ENCODE data around the gene SPDYA. TPM values are rescaled to one million over a fixed set of nuclear protein-coding genes. Genes with fewer than 3 reads are reported as not detected.

Gene SPDYA
- total RNA-seq, 1 experiment from 2014 or later: 0.69 TPM

DNA sequence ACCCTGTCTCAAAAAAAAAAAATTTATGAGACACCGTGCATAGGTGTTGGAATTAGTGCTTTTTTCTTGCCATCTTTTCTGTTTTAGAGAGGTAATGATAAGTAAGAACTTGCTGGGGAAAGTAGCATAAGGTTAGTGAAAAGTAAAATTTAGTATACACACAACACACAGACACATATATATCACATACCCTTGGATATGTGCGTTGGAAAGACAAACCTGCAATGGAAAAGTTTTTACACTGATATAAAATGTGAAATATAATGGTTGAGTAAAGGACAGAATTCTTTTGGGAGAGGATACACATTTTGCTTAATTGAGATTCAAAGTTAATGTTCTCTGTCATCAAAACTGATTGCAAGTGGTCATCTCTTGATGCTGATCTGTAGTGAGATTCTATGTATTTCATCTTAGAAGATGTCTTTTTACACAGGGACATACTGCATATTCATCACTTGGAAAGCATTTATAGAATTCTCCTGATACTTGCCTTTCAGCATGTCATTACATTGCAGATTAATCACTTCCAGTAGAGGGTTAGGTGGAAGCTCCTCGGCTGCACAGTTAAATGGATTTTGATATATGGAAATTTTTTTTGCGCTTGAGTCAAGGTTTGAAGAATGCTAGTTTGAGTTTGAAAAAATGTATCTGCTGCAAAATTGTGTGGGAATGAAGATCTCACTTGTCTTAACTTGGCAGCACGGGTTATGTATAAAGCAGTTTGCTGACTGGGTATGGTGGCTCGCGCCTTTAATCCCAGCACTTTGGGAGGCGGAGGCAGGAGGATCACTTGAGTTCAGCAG, 45.5 kb upstream of the SPDYA start:
- Histone ChIP-seq H3K36me3 (ENCODE audit: low read depth, low read length) (peaks cover 7% of the 10 kb centered on the region), H3K9ac (ENCODE audit: low read length) (no peak overlapping the region)
- BruUV-seq (replicated peaks): no TSS peak

DNA sequence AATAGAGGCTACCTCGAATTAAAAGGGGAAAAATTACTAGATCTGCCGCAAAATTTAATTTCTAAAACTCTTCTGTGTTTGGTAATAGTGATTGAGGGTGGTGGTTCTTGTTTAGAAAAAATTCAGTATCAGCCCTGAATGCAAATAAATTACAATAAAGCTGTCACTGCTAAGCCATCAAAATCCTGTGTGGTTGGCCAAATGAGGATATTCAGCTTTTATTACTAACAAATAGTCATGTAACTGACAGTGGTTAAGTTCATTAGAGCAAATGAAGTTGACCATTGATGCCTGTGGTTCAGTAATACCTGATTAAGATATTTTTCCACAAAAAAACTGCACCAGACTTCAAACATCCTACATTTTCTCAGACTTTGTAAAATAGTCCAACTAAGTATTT, 44.6 kb upstream of the SPDYA start:
- intact Hi-C loops (cut with micrococcal nuclease): no loop called here
- no peaks in the 10 kb centered on the region for H3K4me1 ChIP-seq (ENCODE audit: insufficient read depth, low read length)
- no peaks in the 10 kb centered on the region for H3K9me3 ChIP-seq (ENCODE audit: low read length)
- POLR2A ChIA-PET (ENCODE audit: unreplicated experiment): no interaction called here
- TF ChIP-seq, protein P1, sequence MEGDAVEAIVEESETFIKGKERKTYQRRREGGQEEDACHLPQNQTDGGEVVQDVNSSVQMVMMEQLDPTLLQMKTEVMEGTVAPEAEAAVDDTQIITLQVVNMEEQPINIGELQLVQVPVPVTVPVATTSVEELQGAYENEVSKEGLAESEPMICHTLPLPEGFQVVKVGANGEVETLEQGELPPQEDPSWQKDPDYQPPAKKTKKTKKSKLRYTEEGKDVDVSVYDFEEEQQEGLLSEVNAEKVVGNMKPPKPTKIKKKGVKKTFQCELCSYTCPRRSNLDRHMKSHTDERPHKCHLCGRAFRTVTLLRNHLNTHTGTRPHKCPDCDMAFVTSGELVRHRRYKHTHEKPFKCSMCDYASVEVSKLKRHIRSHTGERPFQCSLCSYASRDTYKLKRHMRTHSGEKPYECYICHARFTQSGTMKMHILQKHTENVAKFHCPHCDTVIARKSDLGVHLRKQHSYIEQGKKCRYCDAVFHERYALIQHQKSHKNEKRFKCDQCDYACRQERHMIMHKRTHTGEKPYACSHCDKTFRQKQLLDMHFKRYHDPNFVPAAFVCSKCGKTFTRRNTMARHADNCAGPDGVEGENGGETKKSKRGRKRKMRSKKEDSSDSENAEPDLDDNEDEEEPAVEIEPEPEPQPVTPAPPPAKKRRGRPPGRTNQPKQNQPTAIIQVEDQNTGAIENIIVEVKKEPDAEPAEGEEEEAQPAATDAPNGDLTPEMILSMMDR (conservative IDR thresholded peaks at IDR 0.05; ENCODE audit: low read depth, low read length): no peak
- TF ChIP-seq EZH2phosphoT487 (IDR thresholded peaks at IDR 0.05; ENCODE audit: borderline replicate concordance, low read length) (no peak), EZH2 (IDR thresholded peaks at IDR 0.05; ENCODE audit: low read length, unreplicated experiment) (no peak)
- no peak overlapping the region for H3K9ac ChIP-seq (ENCODE audit: low read length)
- peaks cover under 1% of the 10 kb centered on the region; the same call in 1 of the 2 replicates for H3K36me3 ChIP-seq (ENCODE audit: low read depth, low read length)
- H3F3A ChIP-seq (ENCODE audit: low read length, unreplicated experiment): no peaks in the 10 kb centered on the region
- peaks cover 100% of the 10 kb centered on the region for H3K79me2 ChIP-seq (ENCODE audit: low read length)
- BruUV-seq (replicated peaks): no TSS peak
- no peak overlapping the region for H2AFZ ChIP-seq (ENCODE audit: low read length)
- no peak overlapping the region for H3K4me2 ChIP-seq (ENCODE audit: low read length)
- DNase-seq (no peak), ATAC-seq (no peak)
- H3K27me3 ChIP-seq (ENCODE audit: low read length): no peaks in the 10 kb centered on the region
- CTCF ChIA-PET: no interaction called here
- H4K20me1 ChIP-seq (ENCODE audit: low read length): peaks cover 85% of the 10 kb centered on the region
- no peaks in the 10 kb centered on the region for H3K9me2 ChIP-seq (replicated peaks; ENCODE audit: low read length)
- no peak overlapping the region for H3K27ac ChIP-seq (ENCODE audit: low read length)
- no peak overlapping the region for H3K4me3 ChIP-seq (ENCODE audit: low read length)

More for the DNA sequence above, 45.5 kb upstream of the SPDYA start:
- ATAC-seq (no peak), DNase-seq (no peak)
- H3K27ac ChIP-seq (ENCODE audit: low read length): no peak overlapping the region
- H3K9me3 ChIP-seq (ENCODE audit: low read length): no peaks in the 10 kb centered on the region
- H3K4me1 ChIP-seq (ENCODE audit: insufficient read depth, low read length): no peaks in the 10 kb centered on the region
- H3K9me2 ChIP-seq (replicated peaks; ENCODE audit: low read length): no peaks in the 10 kb centered on the region
- peaks cover 100% of the 10 kb centered on the region for H3K79me2 ChIP-seq (ENCODE audit: low read length)
- no peaks in the 10 kb centered on the region for H3F3A ChIP-seq (ENCODE audit: low read length, unreplicated experiment)
- H3K4me3 ChIP-seq (ENCODE audit: low read length): no peak overlapping the region
- intact Hi-C loops (cut with micrococcal nuclease): no loop called here
- H2AFZ ChIP-seq (ENCODE audit: low read length): no peak overlapping the region
- H4K20me1 ChIP-seq (ENCODE audit: low read length): peaks cover 93% of the 10 kb centered on the region
- no peaks in the 10 kb centered on the region for H3K27me3 ChIP-seq (ENCODE audit: low read length)
- CTCF ChIA-PET: no interaction called here
- no peak overlapping the region for H3K4me2 ChIP-seq (ENCODE audit: low read length)
- POLR2A ChIA-PET (ENCODE audit: unreplicated experiment): no interaction called here
- no peak for TF ChIP-seq EZH2phosphoT487 (IDR thresholded peaks at IDR 0.05; ENCODE audit: borderline replicate concordance, low read length)
- TF ChIP-seq, protein P1 (conservative IDR thresholded peaks at IDR 0.05; ENCODE audit: low read depth, low read length): no peak
- no peak for TF ChIP-seq EZH2 (IDR thresholded peaks at IDR 0.05; ENCODE audit: low read length, unreplicated experiment)

DNA sequence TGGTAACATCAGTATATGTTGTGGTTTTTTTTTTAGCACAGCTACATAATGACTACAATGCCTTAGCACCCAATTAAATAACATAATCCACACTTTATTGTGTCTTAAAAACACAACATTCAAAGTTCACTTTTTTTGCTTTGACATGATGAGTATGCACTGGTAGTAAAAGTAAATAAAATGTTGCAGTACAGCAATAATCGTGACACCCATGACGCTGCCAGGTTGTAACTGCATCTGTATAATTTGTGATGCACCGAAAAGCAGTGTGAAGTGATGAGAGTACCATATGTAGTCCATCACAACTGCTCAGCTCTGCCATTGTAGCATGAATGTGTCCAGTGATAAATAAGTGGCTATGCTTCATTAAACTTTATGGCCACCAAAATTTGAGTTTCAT, 43.3 kb upstream of the SPDYA start:
- no peak overlapping the region for H2AFZ ChIP-seq (ENCODE audit: low read length)
- H4K20me1 ChIP-seq (ENCODE audit: low read length): peaks cover 85% of the 10 kb centered on the region
- no peak overlapping the region for H3K9ac ChIP-seq (ENCODE audit: low read length)
- POLR2A ChIA-PET (ENCODE audit: unreplicated experiment): no interaction called here
- intact Hi-C loops (cut with micrococcal nuclease): no loop called here
- no peak overlapping the region for H3K4me3 ChIP-seq (ENCODE audit: low read length)
- H3K4me1 ChIP-seq (ENCODE audit: insufficient read depth, low read length): peaks cover 7% of the 10 kb centered on the region; the same call in 1 of the 2 replicates
- H3K27me3 ChIP-seq (ENCODE audit: low read length): no peaks in the 10 kb centered on the region
- TF ChIP-seq, protein P1 (conservative IDR thresholded peaks at IDR 0.05; ENCODE audit: low read depth, low read length): no peak
- TF ChIP-seq EZH2 (IDR thresholded peaks at IDR 0.05; ENCODE audit: low read length, unreplicated experiment) (no peak), EZH2phosphoT487 (IDR thresholded peaks at IDR 0.05; ENCODE audit: borderline replicate concordance, low read length) (no peak)
- H3F3A ChIP-seq (ENCODE audit: low read length, unreplicated experiment): no peaks in the 10 kb centered on the region
- H3K79me2 ChIP-seq (ENCODE audit: low read length): peaks cover 100% of the 10 kb centered on the region
- H3K9me3 ChIP-seq (ENCODE audit: low read length): no peaks in the 10 kb centered on the region
- no peaks in the 10 kb centered on the region for H3K9me2 ChIP-seq (replicated peaks; ENCODE audit: low read length)
- no peak for DNase-seq
- ATAC-seq: no peak
- BruUV-seq (replicated peaks): no TSS peak
- H3K4me2 ChIP-seq (ENCODE audit: low read length): no peak overlapping the region
- no peak overlapping the region for H3K27ac ChIP-seq (ENCODE audit: low read length)
- CTCF ChIA-PET: no interaction called here
- no peaks in the 10 kb centered on the region; the same call in 1 of the 2 replicates for H3K36me3 ChIP-seq (ENCODE audit: low read depth, low read length)
